ENCODE data around the gene ETV6.

GRCh38 chr12:11826574-11826973 lies 177.1 kb downstream of the ETV6 start:
- no peak for TF ChIP-seq POLR2A (IDR thresholded peaks at IDR 0.05; ENCODE audit: low read length)
- no peak for TF ChIP-seq GATA1 (IDR thresholded peaks at IDR 0.05; ENCODE audit: low read depth, low read length)

All from erythroblast (primary cell).